Effector memory CD4-positive, alpha-beta T cell (primary cell): Measurements from ENCODE around the gene C4orf50.
"Not testable (repeated sequence)": the region's sequence is repeated elsewhere in the genome, so short reads cannot be mapped to it uniquely, and the experiment has no call there.

ENCODE experiments used
- DNase-seq, 3 donors: peaks; one replicate each; pipeline ENCODE4 v3.0.0-alpha.2; 2020
- H3K27ac ChIP-seq: 2 replicates; pipeline ENCODE4 v1.7.0; 2013; ENCODE audit warnings: mild to moderate bottlenecking, low read length, moderate library complexity; ENCODE audit not compliant: insufficient read depth, poor library complexity, severe bottlenecking
- H3K27me3 ChIP-seq: replicated peaks from 2 replicates; pipeline ENCODE4 v1.7.0; 2013; ENCODE audit warnings: mild to moderate bottlenecking, low read length; ENCODE audit not compliant: insufficient read depth, control insufficient read depth, poor library complexity, severe bottlenecking
- H3K36me3 ChIP-seq: 2 replicates; pipeline ENCODE4 v1.7.0; 2013; ENCODE audit warnings: mild to moderate bottlenecking, low read length, moderate library complexity; ENCODE audit not compliant: control insufficient read depth, insufficient read depth
- H3K4me1 ChIP-seq: 2 replicates; pipeline ENCODE4 v1.7.0; 2013; ENCODE audit warnings: low read length, mild to moderate bottlenecking; ENCODE audit not compliant: control insufficient read depth, insufficient read depth, poor library complexity, severe bottlenecking
- H3K4me3 ChIP-seq: 2 replicates; pipeline ENCODE4 v1.7.0; 2013; ENCODE audit warnings: low read length, low read depth, mild to moderate bottlenecking; ENCODE audit not compliant: insufficient read depth, poor library complexity, severe bottlenecking
- H3K9me3 ChIP-seq: 2 replicates; pipeline ENCODE4 v1.7.0; 2013; ENCODE audit warnings: mild to moderate bottlenecking, low read length, moderate library complexity; ENCODE audit not compliant: control insufficient read depth

C4orf50 gene

DNA sequence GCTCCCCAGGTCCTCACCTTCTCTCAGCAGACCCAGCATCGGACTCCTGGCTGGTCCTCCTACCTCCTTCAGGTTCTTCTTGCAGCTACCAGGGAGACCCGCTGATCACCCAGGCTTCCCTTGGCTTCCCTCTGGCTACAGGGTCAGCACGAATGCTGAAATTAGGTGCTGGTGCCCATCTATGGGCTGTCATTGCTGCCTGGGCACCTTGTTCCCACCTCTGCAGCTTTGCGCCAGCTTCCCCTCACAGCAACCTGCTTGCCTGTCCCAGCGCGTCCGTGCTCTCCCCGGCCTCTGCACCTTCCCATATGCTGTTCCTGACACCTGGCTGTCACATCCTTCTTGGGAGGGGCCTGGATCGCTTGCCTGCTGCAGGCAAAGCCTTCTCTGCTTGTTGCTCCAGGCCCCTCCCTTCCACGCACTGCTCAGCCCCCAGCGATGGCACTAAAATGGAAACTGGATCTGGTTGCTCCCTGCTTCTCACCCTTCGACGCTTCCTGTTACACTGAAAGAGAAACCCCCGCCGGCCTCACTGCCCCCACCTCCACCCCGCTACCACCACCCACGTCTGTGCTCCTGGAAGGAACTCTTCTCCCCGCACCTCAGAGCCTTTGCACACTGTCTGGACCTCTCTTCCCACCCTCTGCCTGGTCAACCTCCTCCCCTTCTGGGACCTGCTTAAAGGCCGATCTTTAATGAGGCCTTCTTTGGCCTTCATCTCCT lies 22.2 kb downstream of the C4orf50 start:
- no peaks in the 10 kb centered on the region for H3K27me3 ChIP-seq
- no peaks in the 10 kb centered on the region for H3K36me3 ChIP-seq
- no peaks in the 10 kb centered on the region for H3K4me1 ChIP-seq
- no peak for DNase-seq
- H3K27ac ChIP-seq: no peak overlapping the region
- H3K4me3 ChIP-seq: no peak overlapping the region
- no peaks in the 10 kb centered on the region for H3K9me3 ChIP-seq

- Histone ChIP-seq H3K27me3 (no peaks in the 10 kb centered on the region), H3K9me3 (no peaks in the 10 kb centered on the region), H3K36me3 (no peaks in the 10 kb centered on the region), H3K4me3 (no peak overlapping the region), H3K27ac (no peak overlapping the region), H3K4me1 (no peaks in the 10 kb centered on the region)
- no peak for DNase-seq
Observed at GRCh38 chr4:5993876-5994811, 24.1 kb downstream of the C4orf50 start.

- not testable (repeated sequence) for H3K36me3 ChIP-seq, DNase-seq, H3K27me3 ChIP-seq, H3K27ac ChIP-seq, H3K9me3 ChIP-seq, H3K4me1 ChIP-seq, H3K4me3 ChIP-seq
Observed at GRCh38 chr4:5993346-5993745, 24.9 kb downstream of the C4orf50 start.

DNA sequence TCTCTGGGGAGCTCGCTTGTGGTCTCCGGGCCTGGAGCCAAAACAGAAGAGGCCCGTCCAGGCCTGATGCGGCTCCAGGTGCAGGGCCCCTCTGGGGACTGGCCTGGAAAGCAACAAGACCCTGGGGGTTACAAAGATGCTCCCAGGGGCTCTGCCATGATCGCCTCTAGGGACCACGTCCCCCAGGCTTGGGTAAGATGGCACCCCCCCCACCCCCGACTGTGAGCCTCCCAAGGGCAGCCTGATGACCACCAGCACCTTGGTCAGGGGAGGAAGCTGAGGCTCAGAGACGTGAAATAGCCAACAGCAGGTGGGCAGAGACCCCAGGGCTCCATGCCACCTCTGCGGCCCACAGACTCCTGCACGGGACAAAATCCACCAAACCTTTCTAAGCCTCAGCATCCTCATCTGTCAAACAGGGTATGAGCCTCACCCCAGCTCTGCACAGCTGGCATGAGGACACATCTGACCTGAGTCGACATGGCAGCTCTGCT lies 25.4 kb downstream of the C4orf50 start:
- Histone ChIP-seq H3K27ac (no peak overlapping the region), H3K36me3 (no peaks in the 10 kb centered on the region), H3K4me1 (no peaks in the 10 kb centered on the region), H3K4me3 (no peak overlapping the region), H3K9me3 (no peaks in the 10 kb centered on the region), H3K27me3 (no peaks in the 10 kb centered on the region)
- no peak for DNase-seq

DNA sequence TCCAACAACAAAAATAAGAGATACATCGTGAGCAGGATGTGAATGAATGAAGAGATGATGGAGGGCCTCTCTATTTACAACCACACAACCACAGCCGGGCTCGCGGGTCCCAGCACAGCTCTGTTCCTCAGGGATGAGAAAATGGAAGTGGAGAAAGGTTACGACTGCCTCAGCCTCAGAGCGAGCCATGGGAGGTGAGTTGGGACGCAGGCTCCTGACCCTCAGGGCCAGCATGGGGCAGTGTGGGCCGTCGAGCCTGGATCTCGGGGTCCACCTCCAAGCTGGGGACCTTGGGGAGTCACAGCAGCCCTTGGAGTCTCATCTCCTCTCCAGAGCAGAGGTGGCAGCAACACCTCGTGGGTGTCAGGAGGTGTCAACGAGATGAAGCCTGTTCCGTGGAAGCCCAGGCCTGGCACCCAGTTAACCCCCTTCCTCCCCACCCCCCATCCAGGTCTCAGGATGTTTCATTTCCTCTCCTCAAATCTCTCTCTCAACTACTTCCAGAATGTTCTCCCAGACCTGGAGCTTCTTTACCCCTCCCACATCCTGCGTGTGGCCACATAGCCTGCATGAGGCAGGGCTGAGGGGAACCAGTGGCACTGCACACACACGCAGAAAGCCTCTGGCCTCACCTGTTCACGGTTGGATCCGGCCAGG lies 25.9 kb downstream of the C4orf50 start:
- DNase-seq: no peak
- Histone ChIP-seq H3K4me1 (no peaks in the 10 kb centered on the region), H3K9me3 (no peaks in the 10 kb centered on the region), H3K4me3 (no peak overlapping the region), H3K36me3 (no peaks in the 10 kb centered on the region), H3K27ac (no peak overlapping the region), H3K27me3 (no peaks in the 10 kb centered on the region)

DNA sequence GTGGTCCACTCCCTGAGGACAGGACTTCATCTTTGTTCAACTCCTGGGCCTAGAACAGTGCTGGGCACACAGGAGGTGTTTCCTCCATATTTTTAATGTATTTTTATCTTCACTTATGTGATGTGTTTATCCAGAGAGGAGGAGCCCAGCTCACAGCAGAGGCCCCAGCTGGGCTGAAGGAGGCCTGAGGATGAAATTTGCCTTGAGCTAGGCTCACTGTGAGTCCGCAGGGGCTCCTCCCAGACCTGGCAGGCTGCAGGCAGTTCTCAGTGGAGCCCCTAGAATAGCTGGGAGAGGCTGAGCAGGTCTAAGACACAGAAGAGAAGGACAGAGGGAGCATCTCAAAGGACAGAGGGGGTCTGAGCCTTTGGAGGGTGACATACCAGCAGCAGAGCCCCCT lies 26.8 kb downstream of the C4orf50 start:
- no peaks in the 10 kb centered on the region for H3K9me3 ChIP-seq
- no peaks in the 10 kb centered on the region for H3K36me3 ChIP-seq
- H3K4me1 ChIP-seq: no peaks in the 10 kb centered on the region
- no peaks in the 10 kb centered on the region for H3K27me3 ChIP-seq
- no peak for DNase-seq
- no peak overlapping the region for H3K4me3 ChIP-seq
- no peak overlapping the region for H3K27ac ChIP-seq

- no peak for DNase-seq
- H3K4me1 ChIP-seq: no peaks in the 10 kb centered on the region
- no peak overlapping the region for H3K27ac ChIP-seq
- no peaks in the 10 kb centered on the region for H3K27me3 ChIP-seq
- no peaks in the 10 kb centered on the region for H3K9me3 ChIP-seq
- H3K4me3 ChIP-seq: no peak overlapping the region
- H3K36me3 ChIP-seq: no peaks in the 10 kb centered on the region
Observed at GRCh38 chr4:5990446-5991160, 27.6 kb downstream of the C4orf50 start.

DNA sequence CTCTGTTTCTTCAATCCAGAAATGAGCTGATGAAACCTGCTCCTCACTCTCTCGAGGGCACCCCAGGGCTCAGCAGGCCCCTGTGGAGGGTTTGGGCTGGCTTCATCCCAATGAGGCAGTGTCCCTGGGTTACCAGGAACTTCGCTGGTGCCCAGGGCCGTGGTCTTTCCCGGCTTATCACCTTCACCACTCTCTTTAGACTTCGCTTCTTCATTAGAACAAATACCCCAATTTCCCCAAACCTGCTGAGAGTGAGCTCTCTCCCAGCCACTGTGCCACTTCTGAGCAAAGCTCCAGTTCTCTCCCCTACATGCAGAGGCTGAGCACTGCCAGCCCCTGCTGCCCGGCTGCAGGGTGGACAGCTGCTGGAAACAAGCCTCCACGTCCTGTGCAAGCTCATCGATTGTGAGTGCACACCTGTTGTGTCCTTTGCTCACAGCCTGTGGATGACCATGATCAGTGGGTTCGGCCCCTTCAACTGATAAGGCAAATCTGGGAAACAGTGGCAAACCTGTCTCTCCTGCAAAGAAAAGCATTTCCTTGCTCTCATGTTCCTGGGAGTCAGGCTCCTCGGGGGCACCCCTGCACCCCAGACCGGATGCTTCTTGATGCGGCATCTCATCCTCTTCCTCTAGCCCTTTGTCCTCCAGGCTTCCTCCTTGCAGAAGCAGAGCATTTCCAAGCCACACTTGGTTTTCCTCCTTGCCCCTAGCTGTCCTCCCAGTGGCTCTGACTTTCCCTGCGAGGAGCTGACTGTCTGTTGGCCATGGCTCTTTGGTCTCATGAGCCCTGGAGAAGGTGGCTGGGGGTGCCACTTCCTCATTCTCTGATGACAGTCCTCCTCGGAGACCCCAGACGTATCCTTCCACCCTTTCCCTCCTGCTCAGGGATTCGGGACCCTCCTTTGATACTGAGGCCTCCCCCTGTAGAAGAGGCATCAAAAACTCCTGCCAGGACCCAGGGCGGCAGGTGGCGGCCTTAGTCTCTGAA lies 28.7 kb downstream of the C4orf50 start:
- Histone ChIP-seq H3K27ac (no peak overlapping the region), H3K36me3 (no peaks in the 10 kb centered on the region), H3K4me1 (no peaks in the 10 kb centered on the region), H3K9me3 (no peaks in the 10 kb centered on the region), H3K4me3 (no peak overlapping the region), H3K27me3 (no peaks in the 10 kb centered on the region)
- DNase-seq: no peak
